Fibroblast of the conjunctiva (primary cell): ENCODE results near the gene GSG1L.

Experiments
- DNase-seq: peaks from one replicate; pipeline ENCODE4 v3.0.0-alpha.2; 2010; ENCODE audit warnings: low read depth

The GSG1L gene

GRCh38 chr16:28062847-28063521 is 530 bp downstream of the GSG1L start:
- no peak for DNase-seq

DNA sequence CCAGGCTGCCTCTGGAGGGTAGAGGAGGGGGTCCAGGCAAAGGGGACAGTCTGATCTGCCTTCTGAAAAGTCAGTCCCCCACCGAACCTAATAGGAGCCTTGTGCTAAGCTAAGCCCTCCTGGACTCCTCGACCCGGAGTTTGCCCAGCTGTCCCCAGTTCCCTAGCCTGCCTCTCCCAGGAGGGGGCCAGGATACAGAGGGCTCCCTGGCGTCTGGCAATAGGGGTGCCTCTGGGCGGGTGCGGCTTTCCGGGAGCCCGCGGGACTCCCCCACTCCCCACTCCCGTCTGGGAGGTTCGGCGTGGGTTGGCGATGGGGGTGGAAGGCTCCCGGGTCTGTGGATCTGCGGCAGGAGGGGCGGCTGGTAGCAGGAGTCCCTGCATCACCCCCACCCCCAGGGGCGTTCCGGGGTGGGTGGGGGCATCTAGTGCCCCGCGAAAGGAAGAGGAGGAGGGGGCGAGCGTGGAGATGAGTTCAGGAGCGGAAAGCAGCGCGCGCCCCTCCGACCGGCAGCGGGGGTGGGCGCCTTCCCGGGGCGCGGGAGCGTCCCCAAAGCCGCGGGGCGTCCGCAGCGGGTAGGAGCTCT is 1.2 kb downstream of the GSG1L start:
- no peak for DNase-seq

DNA sequence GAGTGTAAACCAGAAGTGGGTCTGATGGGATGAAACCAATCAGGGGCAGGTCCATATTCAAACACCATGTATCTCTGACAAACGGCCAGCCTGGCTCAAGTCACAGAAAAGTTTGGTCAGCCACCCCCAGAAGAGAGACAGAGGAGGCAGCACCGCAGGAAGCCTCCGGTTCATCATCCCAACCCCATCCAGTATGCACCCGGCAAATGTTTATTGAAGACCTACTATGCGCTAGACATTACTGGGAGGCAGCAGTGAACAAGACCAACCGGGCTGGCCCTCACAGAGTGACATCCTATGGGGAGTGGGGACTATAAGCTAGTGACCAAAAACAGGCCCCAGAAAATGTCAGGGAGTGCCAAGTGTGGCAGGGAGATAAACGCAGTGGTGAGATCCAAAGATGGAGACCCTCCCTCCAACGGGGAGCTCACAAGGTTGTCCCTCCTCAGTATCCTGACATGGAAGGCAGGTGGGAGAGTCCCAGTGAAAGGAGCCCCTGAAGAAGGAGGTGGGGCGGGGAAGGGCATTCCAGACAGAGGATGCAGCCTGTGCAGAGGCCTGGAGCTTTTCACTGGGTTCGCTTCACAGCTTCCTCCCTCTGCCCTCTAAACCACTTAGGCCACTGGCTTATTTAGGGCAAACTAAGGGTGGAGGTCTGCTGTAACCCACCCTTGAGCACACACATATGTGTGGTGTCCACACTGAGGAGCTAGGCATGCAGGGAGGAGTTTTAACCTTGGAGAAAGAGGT is 2.0 kb downstream of the GSG1L start:
- DNase-seq = no peak

DNA sequence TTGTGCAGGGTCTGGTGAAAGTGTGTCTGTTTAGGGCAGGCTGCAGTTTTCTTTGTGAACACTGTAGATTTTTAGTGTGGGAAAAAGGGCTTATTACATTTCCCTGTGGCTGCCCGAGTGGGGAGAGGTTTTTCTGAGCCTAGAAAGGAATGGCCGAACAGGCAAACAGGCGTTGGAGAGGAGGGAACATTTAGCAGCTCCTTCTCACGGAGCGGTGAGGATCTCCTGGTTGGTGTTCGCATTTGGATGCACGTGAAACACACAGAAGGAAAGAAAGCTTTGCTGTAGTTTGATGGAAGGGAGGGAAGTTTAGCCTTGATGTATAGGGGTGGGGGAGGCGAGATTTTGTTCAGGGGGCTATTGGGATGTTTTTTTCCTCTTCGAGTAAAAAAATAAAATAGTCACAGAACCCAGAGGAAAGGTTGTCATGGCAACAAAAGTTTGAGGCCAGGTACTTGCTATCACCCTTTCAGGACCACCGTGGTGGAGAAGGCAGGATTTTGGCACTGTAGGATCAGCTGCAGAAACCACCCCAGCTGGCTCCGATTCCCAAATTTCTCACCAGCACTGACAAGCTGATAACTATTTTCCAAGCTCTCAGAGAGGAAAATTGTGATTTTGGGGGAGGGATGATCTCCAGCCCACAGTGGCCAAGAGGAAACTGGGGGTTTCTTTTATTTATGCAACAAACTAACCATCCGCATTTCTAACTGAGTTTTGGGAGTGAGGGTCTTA is 3.5 kb downstream of the GSG1L start:
- no peak for DNase-seq

DNA sequence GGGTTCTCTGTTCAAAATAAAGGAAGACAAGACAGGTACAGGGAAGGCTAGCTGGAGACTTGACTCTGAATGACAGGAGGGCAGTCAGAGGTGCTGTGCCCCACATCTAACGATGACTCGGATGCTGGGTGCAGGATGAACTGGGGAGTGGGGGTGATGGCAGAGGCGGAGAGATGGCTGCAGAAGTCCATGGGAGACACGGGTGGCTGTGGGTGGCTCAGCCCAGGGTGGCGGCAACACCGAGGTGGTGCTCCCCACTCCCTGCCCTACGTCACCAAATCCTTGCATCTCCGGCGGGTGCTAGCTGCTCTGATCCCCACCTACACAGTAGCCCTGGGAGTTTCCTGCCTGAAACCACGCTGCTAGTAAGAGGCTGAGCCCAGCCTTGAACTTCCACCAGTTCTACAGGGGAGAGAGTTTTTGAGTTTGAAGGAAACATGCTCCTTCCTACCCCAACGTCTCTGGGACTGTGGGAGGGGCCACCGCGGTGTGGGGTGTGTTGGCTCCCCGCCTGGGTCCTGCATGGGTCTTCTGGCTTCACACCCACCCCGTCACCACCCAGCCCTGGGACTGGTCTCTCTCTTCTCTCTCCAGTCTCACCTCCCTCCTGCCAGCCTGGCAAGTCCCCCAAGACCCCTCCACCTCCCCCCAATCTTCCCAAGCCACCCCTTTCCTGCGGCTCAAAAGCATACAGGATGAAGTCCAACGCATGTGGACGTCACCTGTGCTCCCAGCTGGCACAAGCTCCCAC is 4.5 kb downstream of the GSG1L start:
- no peak for DNase-seq

DNA sequence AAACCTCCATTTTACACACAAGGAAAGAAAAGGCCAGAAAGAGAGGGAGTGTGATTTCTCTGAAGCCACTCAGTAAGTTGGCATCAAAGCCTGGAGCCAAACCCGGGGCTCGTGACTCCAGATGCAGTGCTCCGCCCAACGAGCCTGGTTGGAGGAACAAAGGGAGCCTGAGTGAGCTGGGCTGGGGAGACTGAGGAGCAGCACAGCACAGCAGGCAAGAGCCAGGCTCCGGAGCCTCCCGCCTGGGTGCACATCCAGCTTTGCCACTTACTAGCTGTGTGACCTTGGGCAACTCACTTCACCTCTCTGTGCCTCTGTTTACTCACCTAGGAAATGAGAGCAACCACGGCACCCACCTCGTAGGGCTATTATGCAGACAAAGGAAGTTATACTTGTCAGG is 5.6 kb downstream of the GSG1L start:
- DNase-seq = no peak

- DNase-seq = no peak
Measured at GRCh38 chr16:28053461-28053860, 10.1 kb downstream of the GSG1L start.

GRCh38 chr16:28052274-28053128 is 11.0 kb downstream of the GSG1L start:
- no peak for DNase-seq

DNA sequence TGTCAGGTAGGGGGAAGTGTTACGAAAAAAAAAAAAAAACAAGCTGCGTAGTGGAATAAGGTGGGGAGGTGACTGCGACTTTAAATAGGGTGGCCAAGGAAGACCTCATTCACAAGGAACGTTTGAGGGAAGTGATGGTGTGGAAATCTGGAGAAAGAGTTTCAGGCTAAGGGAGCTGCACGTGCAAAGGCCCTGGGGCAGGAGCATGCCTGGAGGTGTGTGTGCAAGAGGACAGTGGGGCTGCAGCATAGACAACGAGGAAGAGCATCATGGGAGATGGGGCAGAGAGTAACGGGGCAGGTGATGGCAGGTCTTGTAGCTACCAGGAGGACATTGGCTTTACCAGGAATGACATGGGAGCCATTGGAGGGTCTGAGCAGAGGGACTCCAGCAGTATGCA is 12.0 kb downstream of the GSG1L start:
- no peak for DNase-seq

GRCh38 chr16:28042811-28043210 is 20.7 kb downstream of the GSG1L start:
- peak; percentile 10 for DNase-seq

GRCh38 chr16:28041615-28042014 is 21.9 kb downstream of the GSG1L start:
- DNase-seq = no peak

GRCh38 chr16:28040039-28040438 is 23.5 kb downstream of the GSG1L start:
- no peak for DNase-seq

- DNase-seq = no peak
Measured at GRCh38 chr16:28039493-28039892, 24.0 kb downstream of the GSG1L start.

GRCh38 chr16:28038409-28038808 is 25.1 kb downstream of the GSG1L start:
- no peak for DNase-seq

DNA sequence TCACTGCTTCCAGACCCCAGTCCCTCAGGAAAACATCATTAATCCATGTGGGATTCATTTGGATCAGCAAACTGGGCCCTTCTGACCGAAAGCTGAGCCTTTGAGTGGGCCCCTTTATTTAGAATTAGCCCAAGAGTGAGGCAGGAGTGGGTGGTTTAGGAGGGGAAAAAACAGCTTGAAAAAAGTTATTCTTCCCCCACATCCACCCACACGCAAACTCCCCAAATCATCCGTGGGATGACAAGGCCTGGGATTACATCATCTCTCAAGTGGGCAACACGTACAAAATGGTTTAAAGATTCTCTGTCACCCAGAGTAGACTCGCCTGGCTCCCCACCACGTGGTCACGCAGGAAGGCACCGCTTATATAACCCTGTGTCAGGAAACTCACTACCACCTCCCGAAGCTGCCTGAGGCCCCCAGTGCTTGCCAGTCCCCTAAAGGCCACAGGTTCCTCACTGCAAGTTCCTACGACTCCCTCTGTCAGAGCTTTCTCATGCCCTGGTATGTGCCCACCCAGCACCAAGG is 27.6 kb downstream of the GSG1L start:
- no peak for DNase-seq

- no peak for DNase-seq
Measured at GRCh38 chr16:28033870-28034269, 29.6 kb downstream of the GSG1L start.

DNA sequence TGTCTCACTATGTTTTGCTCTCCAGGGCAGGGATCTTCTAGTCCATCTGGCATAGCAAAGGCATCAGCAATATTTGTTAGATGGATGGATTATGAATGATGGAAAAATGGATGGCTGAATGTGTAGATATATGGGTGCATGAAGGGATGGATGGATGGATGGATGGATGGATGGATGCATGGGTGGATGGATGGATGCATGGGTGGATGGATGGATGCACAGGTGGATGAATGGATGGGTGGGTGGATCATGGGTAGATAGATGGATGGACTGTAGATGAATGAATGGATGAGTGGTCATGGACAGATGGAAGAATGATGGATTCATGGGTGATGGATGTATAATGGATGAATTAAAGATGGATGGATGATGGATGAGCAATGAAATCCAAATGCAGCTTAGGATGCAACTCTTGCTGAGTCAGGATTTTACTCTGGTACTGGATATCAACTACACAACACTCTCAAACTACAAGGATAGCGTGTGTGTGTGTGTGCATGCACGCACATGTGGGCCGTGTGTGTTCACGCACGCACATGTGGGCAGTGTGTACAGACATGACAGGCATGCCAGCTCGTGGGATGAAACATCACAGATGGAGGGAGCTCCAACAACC is 34.0 kb downstream of the GSG1L start:
- no peak for DNase-seq

- DNase-seq = no peak
Measured at GRCh38 chr16:28027055-28027454, 36.5 kb downstream of the GSG1L start.

- no peak for DNase-seq
Measured at GRCh38 chr16:28025631-28026030, 37.9 kb downstream of the GSG1L start.

DNA sequence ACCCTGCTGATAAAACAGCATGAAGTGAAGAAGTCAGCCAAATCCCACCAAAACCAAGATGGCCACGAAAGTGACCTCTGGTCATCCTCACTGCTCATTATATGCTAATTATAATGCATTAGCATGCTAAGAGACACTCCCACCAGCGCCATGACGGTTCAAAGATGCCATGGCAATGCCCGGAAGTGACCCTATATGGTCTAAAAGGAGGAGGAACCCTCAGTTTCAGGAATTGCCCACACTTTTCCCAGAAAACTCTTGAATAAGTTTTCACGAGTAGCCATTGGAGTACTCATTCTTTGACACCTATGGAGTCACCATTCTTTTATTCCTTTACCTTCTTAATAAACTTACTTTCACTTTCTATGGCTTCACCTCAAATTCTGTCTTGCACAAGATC is 44.3 kb downstream of the GSG1L start:
- no peak for DNase-seq
